Neural cell (in vitro differentiated cells): ENCODE results near the gene IL3. TPM values are rescaled to one million over a fixed set of nuclear protein-coding genes. Genes with fewer than 3 reads are reported as not detected.

Experiments
- H2AFZ ChIP-seq: fragments of 200-600, 300-800 bp; sonication (generic), shearing (Covaris generic); 2 replicates; pipeline ENCODE4 v1.6.0; 2014; ENCODE audit warnings: low read depth, mild to moderate bottlenecking, antibody characterized with exemption, low read length, moderate library complexity
- H3F3A ChIP-seq: fragments of 200-600 bp; shearing (Covaris generic); 2 replicates; pipeline ENCODE4 v1.6.1; 2016; ENCODE audit warnings: mild to moderate bottlenecking, moderate library complexity, mixed read lengths, antibody characterized with exemption, low read length; ENCODE audit not compliant: insufficient read depth, poor library complexity, severe bottlenecking
- H3K27ac ChIP-seq: fragments of 200-600, 300-800 bp; sonication (generic), shearing (Covaris generic); 2 replicates; pipeline ENCODE4 v1.5.1; 2014; ENCODE audit warnings: mild to moderate bottlenecking, low read length, moderate library complexity
- H3K27me3 ChIP-seq: fragments of 300-800, 200-600 bp; sonication (generic), shearing (Covaris generic); 2 replicates; pipeline ENCODE4 v1.6.0; 2014; ENCODE audit warnings: mild to moderate bottlenecking, low read depth, low read length, moderate library complexity; ENCODE audit not compliant: insufficient read depth
- H3K36me3 ChIP-seq: fragments of 300-800, 200-600 bp; sonication (generic), shearing (Covaris generic); 2 replicates; pipeline ENCODE4 v1.5.1; 2014; ENCODE audit warnings: mild to moderate bottlenecking, antibody characterized with exemption, low read length, moderate library complexity; ENCODE audit not compliant: insufficient read depth
- H3K4me2 ChIP-seq: fragments of 300-800, 200-600 bp; sonication (generic), shearing (Covaris generic); 2 replicates; pipeline ENCODE4 v1.6.0; 2014; ENCODE audit warnings: mild to moderate bottlenecking, low read length
- H3K4me3 ChIP-seq: fragments of 300-800, 200-600 bp; sonication (generic), shearing (Covaris generic); 2 replicates; pipeline ENCODE4 v1.5.1; 2014; ENCODE audit warnings: mild to moderate bottlenecking, low read length, moderate library complexity
- H3K79me2 ChIP-seq: fragments of 200-600 bp; shearing (Covaris generic); replicated peaks from 2 replicates; pipeline ENCODE4 v1.6.0; 2014; ENCODE audit warnings: mild to moderate bottlenecking, low read length, moderate library complexity; ENCODE audit not compliant: insufficient read depth
- H3K9ac ChIP-seq: fragments of 300-800, 200-600 bp; sonication (generic), shearing (Covaris generic); 2 replicates; pipeline ENCODE4 v1.6.1; 2016; ENCODE audit warnings: mild to moderate bottlenecking, low read length, mixed read lengths
- H3K9me2 ChIP-seq: fragments of 200-600 bp; shearing (Covaris generic); 2 replicates; pipeline ENCODE4 v1.6.1; 2016; ENCODE audit warnings: mild to moderate bottlenecking, low read length, mixed read lengths; ENCODE audit not compliant: insufficient read depth
- H3K9me3 ChIP-seq: fragments of 200-600, 300-800 bp; sonication (generic), shearing (Covaris generic); 2 replicates; pipeline ENCODE4 v1.6.1; 2016; ENCODE audit warnings: mild to moderate bottlenecking, mixed run types, low read length, moderate library complexity, mixed read lengths
- H4K20me1 ChIP-seq: fragments of 200-600 bp; shearing (Covaris generic); 2 replicates; pipeline ENCODE4 v1.6.1; 2016; ENCODE audit warnings: mild to moderate bottlenecking, mixed run types; ENCODE audit not compliant: insufficient read depth
- EP300 ChIP-seq: fragments of 450-650 bp; conservative IDR thresholded peaks from 2 replicates; pipeline ENCODE4 v1.6.1; 2014; ENCODE audit warnings: antibody characterized with exemption, mild to moderate bottlenecking, moderate library complexity; ENCODE audit not compliant: poor library complexity, severe bottlenecking
- EZH2 ChIP-seq: fragments of 200-600, 300-800 bp; shearing (Covaris generic), sonication (generic); IDR thresholded peaks from 2 replicates; pipeline ENCODE4 v1.6.1; 2014; ENCODE audit warnings: antibody characterized with exemption, low read length, borderline replicate concordance, mild to moderate bottlenecking; ENCODE audit not compliant: insufficient read depth, poor library complexity, severe bottlenecking
- MXI1 ChIP-seq: fragments of 450-650 bp; conservative IDR thresholded peaks from 2 replicates; pipeline ENCODE4 v1.6.1; 2014; ENCODE audit warnings: antibody characterized with exemption, mild to moderate bottlenecking; ENCODE audit not compliant: poor library complexity, severe bottlenecking
- POLR2AphosphoS5 ChIP-seq: IDR thresholded peaks from 2 replicates; pipeline ENCODE4 v1.6.1; 2012
- RAD21 ChIP-seq: fragments of 450-650 bp; conservative IDR thresholded peaks from 2 replicates; pipeline ENCODE4 v1.6.1; 2014; ENCODE audit warnings: antibody characterized with exemption, mild to moderate bottlenecking, moderate library complexity
- SMC3 ChIP-seq: fragments of 450-650 bp; conservative IDR thresholded peaks from 2 replicates; pipeline ENCODE4 v1.6.1; 2014; ENCODE audit warnings: antibody characterized with exemption, mild to moderate bottlenecking, moderate library complexity; ENCODE audit not compliant: poor library complexity
- TAF1 ChIP-seq: IDR thresholded peaks from 2 replicates; pipeline ENCODE4 v1.6.1; 2012; ENCODE audit warnings: low read depth
- polyA plus RNA-seq: library from polyadenylated mRNA; depleted of rRNA; stranded (reverse); fragments of >200 nt; gene quantifications from 2 replicates; pipeline ENCODE4 v1.2.3, GENCODE V29; 2014
- TF ChIP-seq, protein P1 (sequence below): fragments of 450-650 bp; IDR thresholded peaks from 2 replicates; pipeline ENCODE4 v1.5.1; 2014; ENCODE audit warnings: antibody characterized with exemption, mild to moderate bottlenecking, moderate library complexity; ENCODE audit not compliant: poor library complexity, severe bottlenecking
- TF ChIP-seq, protein P2 (sequence below): IDR thresholded peaks from 2 replicates; pipeline ENCODE4 v1.6.1; 2012; ENCODE audit warnings: borderline replicate concordance

The IL3 gene
- polyA plus RNA-seq, 1 donor from 2014 or later = not detected

DNA sequence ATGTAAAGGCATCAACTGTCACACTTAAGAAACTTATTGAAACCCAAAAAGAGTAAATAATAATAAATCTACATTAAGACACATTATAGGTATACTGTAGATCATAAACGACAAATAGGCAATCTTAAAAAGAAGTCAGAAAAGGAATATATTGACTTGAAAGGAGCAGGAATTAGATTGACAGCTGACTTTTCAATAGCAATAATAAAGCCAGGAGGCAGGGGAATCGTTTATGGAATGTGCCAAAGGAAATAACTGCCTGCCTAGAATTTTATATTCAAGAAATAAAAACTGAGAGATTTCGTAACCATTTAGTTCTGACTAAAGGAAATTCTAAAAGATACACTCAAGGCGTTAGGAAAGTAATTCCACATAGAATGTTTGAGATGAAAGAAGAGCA lies 27.3 kb upstream of the IL3 start:
- Histone ChIP-seq H3K27ac (no peak overlapping the region), H3K4me2 (no peak overlapping the region), H3K36me3 (no peaks in the 10 kb centered on the region), H3K9me3 (no peaks in the 10 kb centered on the region), H3K27me3 (no peaks in the 10 kb centered on the region), H2AFZ (no peak overlapping the region), H3K4me3 (no peak overlapping the region), H3K79me2 (no peaks in the 10 kb centered on the region), H4K20me1 (no peaks in the 10 kb centered on the region), H3K9me2 (no peaks in the 10 kb centered on the region), H3K9ac (no peak overlapping the region), H3F3A (no peaks in the 10 kb centered on the region)
- no peak for TF ChIP-seq TAF1
- no peak for TF ChIP-seq POLR2AphosphoS5
- no peak for TF ChIP-seq EP300
- TF ChIP-seq MXI1 = no peak
- TF ChIP-seq SMC3 = no peak
- TF ChIP-seq, protein P1, sequence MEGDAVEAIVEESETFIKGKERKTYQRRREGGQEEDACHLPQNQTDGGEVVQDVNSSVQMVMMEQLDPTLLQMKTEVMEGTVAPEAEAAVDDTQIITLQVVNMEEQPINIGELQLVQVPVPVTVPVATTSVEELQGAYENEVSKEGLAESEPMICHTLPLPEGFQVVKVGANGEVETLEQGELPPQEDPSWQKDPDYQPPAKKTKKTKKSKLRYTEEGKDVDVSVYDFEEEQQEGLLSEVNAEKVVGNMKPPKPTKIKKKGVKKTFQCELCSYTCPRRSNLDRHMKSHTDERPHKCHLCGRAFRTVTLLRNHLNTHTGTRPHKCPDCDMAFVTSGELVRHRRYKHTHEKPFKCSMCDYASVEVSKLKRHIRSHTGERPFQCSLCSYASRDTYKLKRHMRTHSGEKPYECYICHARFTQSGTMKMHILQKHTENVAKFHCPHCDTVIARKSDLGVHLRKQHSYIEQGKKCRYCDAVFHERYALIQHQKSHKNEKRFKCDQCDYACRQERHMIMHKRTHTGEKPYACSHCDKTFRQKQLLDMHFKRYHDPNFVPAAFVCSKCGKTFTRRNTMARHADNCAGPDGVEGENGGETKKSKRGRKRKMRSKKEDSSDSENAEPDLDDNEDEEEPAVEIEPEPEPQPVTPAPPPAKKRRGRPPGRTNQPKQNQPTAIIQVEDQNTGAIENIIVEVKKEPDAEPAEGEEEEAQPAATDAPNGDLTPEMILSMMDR = no peak
- TF ChIP-seq RAD21 = no peak
- TF ChIP-seq EZH2 = no peak
- TF ChIP-seq, protein P2, sequence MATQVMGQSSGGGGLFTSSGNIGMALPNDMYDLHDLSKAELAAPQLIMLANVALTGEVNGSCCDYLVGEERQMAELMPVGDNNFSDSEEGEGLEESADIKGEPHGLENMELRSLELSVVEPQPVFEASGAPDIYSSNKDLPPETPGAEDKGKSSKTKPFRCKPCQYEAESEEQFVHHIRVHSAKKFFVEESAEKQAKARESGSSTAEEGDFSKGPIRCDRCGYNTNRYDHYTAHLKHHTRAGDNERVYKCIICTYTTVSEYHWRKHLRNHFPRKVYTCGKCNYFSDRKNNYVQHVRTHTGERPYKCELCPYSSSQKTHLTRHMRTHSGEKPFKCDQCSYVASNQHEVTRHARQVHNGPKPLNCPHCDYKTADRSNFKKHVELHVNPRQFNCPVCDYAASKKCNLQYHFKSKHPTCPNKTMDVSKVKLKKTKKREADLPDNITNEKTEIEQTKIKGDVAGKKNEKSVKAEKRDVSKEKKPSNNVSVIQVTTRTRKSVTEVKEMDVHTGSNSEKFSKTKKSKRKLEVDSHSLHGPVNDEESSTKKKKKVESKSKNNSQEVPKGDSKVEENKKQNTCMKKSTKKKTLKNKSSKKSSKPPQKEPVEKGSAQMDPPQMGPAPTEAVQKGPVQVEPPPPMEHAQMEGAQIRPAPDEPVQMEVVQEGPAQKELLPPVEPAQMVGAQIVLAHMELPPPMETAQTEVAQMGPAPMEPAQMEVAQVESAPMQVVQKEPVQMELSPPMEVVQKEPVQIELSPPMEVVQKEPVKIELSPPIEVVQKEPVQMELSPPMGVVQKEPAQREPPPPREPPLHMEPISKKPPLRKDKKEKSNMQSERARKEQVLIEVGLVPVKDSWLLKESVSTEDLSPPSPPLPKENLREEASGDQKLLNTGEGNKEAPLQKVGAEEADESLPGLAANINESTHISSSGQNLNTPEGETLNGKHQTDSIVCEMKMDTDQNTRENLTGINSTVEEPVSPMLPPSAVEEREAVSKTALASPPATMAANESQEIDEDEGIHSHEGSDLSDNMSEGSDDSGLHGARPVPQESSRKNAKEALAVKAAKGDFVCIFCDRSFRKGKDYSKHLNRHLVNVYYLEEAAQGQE = no peak

DNA sequence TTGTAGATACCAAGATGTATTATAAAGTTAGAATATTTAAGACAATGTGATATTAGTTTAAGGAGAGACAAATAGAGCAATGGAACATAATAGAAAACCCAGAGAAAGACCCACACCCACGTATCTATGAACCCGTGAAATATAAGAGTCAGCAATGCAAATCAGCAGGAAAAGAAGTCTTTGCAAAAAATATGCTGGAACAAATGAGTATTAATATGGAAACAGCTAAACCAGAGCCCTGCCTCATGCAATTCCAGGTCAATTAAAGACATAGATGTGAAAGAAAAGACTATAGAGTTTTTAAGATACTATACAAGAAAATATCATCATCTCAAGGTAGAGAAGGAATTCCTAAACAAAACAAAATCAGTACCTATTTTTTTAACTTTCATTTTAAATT lies 23.1 kb upstream of the IL3 start:
- no peak overlapping the region for H3K4me2 ChIP-seq
- no peaks in the 10 kb centered on the region for H3K36me3 ChIP-seq
- H3K27ac ChIP-seq = no peak overlapping the region
- no peak overlapping the region for H2AFZ ChIP-seq
- H3K4me3 ChIP-seq = no peak overlapping the region
- H3K27me3 ChIP-seq = no peaks in the 10 kb centered on the region
- H4K20me1 ChIP-seq = no peaks in the 10 kb centered on the region
- TF ChIP-seq TAF1 (no peak), SMC3 (no peak), MXI1 (no peak), RAD21 (no peak), EZH2 (no peak), EP300 (no peak), POLR2AphosphoS5 (no peak)
- TF ChIP-seq, protein P2 = no peak
- TF ChIP-seq, protein P1 = no peak
- H3K9me2 ChIP-seq = no peaks in the 10 kb centered on the region
- no peak overlapping the region for H3K9ac ChIP-seq
- no peaks in the 10 kb centered on the region for H3K79me2 ChIP-seq
- H3F3A ChIP-seq = no peaks in the 10 kb centered on the region
- H3K9me3 ChIP-seq = no peaks in the 10 kb centered on the region
